Fibroblast of mammary gland (primary cell): ENCODE data around the gene COL4A6.

Source experiments
- DNase-seq: peaks from one replicate; pipeline ENCODE4 v3.0.0-alpha.2; 2010; ENCODE audit warnings: low read depth
- H3K4me3 ChIP-seq: 2 replicates; pipeline ENCODE4 v1.5.1; 2011; ENCODE audit warnings: low read depth, mild to moderate bottlenecking, low read length, moderate library complexity; ENCODE audit not compliant: control insufficient read depth
- TF ChIP-seq, protein P1 (sequence below): conservative IDR thresholded peaks from 2 replicates; pipeline ENCODE4 v1.5.1; 2011; ENCODE audit warnings: low read depth, low read length, inconsistent platforms; ENCODE audit not compliant: control insufficient read depth, insufficient read depth

Gene COL4A6

DNA sequence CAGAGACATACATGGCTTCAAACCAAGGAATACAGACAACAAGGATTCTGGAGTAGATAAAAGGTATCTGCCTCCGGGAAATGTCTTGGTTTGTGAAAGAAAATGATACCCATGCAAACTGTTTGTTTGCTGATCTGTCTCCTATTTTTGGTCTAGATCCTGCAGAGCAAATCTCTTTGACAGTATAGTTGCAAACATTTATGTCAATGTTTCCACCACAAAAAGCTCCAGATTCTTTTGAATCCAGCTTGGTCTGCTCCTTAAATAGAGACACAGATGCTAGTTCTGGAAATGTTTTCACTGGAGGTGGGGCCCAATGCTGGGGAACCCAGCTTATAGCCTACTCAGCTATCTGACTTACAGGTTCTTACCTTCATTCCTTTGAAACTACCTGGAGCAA is 226.9 kb downstream of the COL4A6 start:
- TF ChIP-seq, protein P1, sequence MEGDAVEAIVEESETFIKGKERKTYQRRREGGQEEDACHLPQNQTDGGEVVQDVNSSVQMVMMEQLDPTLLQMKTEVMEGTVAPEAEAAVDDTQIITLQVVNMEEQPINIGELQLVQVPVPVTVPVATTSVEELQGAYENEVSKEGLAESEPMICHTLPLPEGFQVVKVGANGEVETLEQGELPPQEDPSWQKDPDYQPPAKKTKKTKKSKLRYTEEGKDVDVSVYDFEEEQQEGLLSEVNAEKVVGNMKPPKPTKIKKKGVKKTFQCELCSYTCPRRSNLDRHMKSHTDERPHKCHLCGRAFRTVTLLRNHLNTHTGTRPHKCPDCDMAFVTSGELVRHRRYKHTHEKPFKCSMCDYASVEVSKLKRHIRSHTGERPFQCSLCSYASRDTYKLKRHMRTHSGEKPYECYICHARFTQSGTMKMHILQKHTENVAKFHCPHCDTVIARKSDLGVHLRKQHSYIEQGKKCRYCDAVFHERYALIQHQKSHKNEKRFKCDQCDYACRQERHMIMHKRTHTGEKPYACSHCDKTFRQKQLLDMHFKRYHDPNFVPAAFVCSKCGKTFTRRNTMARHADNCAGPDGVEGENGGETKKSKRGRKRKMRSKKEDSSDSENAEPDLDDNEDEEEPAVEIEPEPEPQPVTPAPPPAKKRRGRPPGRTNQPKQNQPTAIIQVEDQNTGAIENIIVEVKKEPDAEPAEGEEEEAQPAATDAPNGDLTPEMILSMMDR = no peak
- H3K4me3 ChIP-seq = no peak overlapping the region
- DNase-seq = no peak

DNA sequence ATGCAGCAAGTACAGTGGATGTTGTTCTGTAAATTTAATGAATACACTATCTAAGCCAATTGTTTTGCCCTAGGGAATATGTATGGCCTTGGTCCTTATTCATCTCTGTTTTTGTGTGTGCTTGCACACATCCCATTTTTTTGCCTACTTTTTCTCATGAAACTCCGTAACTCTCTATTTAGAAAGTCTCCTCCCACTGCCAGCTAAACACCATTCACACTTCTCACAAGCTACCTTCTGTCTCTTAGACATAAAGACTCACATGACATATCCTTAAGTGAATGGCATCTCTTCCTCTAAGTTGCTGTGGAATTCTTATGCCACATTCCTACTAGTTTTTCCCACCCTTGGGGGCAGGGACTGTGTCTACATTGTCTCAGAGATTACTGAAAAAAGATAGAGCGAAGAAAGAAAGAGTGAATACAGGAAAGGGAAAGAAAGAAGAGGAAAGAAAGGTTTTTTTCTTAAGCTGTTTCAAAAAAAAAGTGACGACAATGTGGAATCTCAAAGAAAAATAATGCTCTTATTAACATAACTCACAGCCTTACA is 229.1 kb downstream of the COL4A6 start:
- no peak overlapping the region for H3K4me3 ChIP-seq
- TF ChIP-seq, protein P1 = no peak
- DNase-seq = no peak

DNA sequence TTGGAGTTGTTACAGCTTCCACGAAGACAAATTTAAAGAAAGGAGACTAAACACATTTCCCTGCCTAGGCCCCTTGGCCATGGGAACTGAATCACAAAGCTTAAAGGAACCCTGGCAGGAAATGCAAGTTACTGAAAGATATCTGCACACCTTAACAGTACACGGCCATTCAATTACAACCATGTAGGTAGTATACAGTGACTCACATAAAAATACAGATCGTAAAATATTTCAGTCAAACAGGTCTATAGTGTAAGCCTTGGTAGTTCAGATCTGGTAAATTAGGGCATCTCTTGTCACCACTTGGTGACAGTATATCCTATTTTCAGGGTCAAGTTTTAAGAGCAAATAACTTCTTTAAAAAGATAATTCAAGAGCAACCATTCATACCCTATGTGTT is 234.7 kb downstream of the COL4A6 start:
- TF ChIP-seq, protein P1 = no peak
- no peak overlapping the region for H3K4me3 ChIP-seq
- DNase-seq = no peak

DNA sequence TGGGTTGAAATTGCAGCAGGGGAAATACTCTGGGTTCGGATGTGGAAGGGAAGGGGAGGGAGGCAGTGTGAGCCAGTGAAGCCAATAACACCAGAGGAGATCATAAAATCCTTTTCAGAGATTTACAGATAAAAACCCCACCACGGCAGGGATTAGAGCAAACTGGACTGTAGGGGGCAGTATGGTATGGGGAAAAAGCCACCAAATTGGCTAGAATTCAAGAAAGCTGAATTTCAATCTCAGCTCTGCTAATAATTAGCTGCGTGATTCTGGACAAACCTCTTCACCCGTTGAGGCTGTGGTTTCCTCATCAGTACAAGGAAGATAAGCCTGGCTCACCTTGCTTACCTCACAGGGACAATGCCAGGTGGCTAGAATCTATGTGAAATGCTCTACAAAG is 238.5 kb downstream of the COL4A6 start:
- no peak overlapping the region for H3K4me3 ChIP-seq
- peak; percentile 59 for DNase-seq
- TF ChIP-seq, protein P1 = peak; percentile 68

DNA sequence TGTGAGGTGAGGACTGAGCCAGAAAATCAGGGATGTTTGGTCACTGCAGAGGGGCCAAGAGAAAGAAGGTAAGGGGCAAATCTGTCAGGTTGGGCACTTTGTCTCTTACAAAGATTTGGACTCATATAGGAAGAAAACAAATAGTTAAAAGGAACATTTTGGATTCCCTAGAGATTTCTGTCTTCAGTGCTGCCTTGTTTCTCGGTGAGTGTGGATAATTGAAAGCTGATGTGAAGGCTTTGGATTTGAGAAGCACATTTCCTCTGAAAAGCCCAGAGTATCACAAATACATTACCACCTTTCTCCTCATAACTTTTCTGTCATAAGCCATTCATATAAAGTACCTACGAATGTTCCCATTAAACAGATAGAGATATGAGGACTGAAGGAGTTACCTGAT is 239.2 kb downstream of the COL4A6 start:
- peak; percentile 64 for DNase-seq
- TF ChIP-seq, protein P1 = no peak
- no peak overlapping the region for H3K4me3 ChIP-seq

DNA sequence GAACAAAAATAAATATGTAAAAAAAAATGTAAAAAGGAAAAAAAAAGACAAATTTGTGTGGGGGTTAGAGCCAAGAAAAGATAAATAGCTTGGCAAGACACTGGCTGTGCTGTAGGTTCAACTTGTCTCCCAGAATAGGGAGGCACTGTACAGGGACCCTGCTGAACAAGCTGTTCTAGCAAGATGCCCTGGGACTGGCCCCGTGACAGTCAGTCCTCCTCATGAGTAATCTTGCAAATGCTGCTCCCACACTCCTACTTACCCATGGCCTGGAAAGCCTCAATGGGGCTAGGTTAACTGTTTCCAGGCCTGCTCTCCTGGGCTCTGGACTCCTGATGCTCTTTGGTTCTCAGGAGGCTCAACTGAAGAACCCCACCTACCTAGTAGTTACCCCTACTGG is 239.8 kb downstream of the COL4A6 start:
- peak; percentile 86 for DNase-seq
- TF ChIP-seq, protein P1 = no peak
- no peak overlapping the region for H3K4me3 ChIP-seq

DNA sequence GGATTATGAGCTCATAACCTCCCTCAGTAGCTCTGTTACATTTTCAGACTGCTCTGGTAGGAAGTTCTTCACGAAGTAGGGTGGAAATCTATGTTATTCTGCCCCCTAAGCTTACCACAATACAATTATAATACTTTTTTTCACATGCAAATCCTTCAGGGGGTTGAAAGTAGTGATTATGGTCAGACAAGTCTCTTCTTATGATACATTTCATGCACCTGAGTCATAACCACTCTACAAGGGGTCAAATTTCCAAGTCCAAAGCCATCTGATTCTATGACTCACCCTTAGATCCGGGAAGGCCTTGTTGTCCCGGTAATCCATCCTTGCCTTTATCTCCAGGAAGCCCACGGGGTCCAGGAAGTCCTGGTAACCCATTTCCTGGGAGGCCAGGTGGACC is 251.4 kb downstream of the COL4A6 start:
- TF ChIP-seq, protein P1 = no peak
- peak; percentile 94 for DNase-seq
- H3K4me3 ChIP-seq = no peak overlapping the region
